PC-3 (cell line): Measurements from ENCODE around the gene PYROXD2. TPM values are rescaled to one million over a fixed set of nuclear protein-coding genes. Genes with fewer than 3 reads are reported as not detected.

Experiments used
- ATAC-seq: fragments of 200-7000 bp; cut with Tn5 transposase; 2 replicates; pipeline ENCODE4 v1.9.1; 2020; ENCODE audit warnings: mild to moderate bottlenecking, moderate library complexity
- BruUV-seq: library from RNA; stranded (reverse); fragments of 400-500 nt; replicated peaks from 2 replicates; lab custom pipeline; 2021; lab: Mats Ljungman, UMichigan
- CTCF ChIA-PET: fragments of 300-600 bp; sonication (Branson Sonifier 250); formaldehyde crosslinking; loops from one replicate; lab custom pipeline; 2022; ENCODE audit warnings: antibody characterized with exemption; lab: Charles Lee
- POLR2A ChIA-PET: fragments of 300-600 bp; sonication (Branson Sonifier 250); formaldehyde crosslinking; loops from one replicate; lab custom pipeline; 2022; ENCODE audit warnings: antibody characterized with exemption; ENCODE audit not compliant: unreplicated experiment; lab: Charles Lee
- DNase-seq: peaks from one replicate; pipeline ENCODE4 v3.0.0-alpha.2; 2015
- H2AFZ ChIP-seq: fragments of 300-600 bp; sonication (generic); 2 replicates; pipeline ENCODE4 v1.6.0; 2016; ENCODE audit warnings: antibody characterized with exemption, low read length
- H3F3A ChIP-seq: fragments of 300-600 bp; sonication (generic); one replicate; pipeline ENCODE4 v1.6.0; 2017; ENCODE audit warnings: antibody characterized with exemption, low read length, control low read depth, mild to moderate bottlenecking; ENCODE audit not compliant: unreplicated experiment
- H3K27ac ChIP-seq: fragments of 300-600 bp; sonication (generic); 2 replicates; pipeline ENCODE4 v1.5.1; 2016; ENCODE audit warnings: mild to moderate bottlenecking, low read length
- H3K27me3 ChIP-seq: fragments of 300-600 bp; sonication (generic); 2 replicates; pipeline ENCODE4 v1.6.1; 2016; ENCODE audit warnings: low read length, mixed read lengths
- H3K36me3 ChIP-seq: fragments of 300-600 bp; sonication (generic); 2 replicates; pipeline ENCODE4 v1.6.1; 2016; ENCODE audit warnings: low read depth, mixed run types, low read length, mixed read lengths
- H3K4me1 ChIP-seq: fragments of 300-600 bp; sonication (generic); 2 replicates; pipeline ENCODE4 v1.5.1; 2016; ENCODE audit warnings: low read length; ENCODE audit not compliant: insufficient read depth
- H3K4me2 ChIP-seq: fragments of 300-600 bp; sonication (generic); 2 replicates; pipeline ENCODE4 v1.6.0; 2016; ENCODE audit warnings: low read length
- H3K4me3 ChIP-seq: fragments of 300-600 bp; sonication (generic); 2 replicates; pipeline ENCODE4 v1.5.1; 2016; ENCODE audit warnings: mild to moderate bottlenecking, low read length, mixed read lengths
- H3K79me2 ChIP-seq: fragments of 300-600 bp; sonication (generic); 2 replicates; pipeline ENCODE4 v1.6.1; 2017; ENCODE audit warnings: low read length, mixed read lengths
- H3K9ac ChIP-seq: fragments of 300-600 bp; sonication (generic); 2 replicates; pipeline ENCODE4 v1.6.0; 2016; ENCODE audit warnings: mild to moderate bottlenecking, low read length
- H3K9me2 ChIP-seq: fragments of 300-600 bp; sonication (generic); replicated peaks from 2 replicates; pipeline ENCODE4 v1.6.1; 2016; ENCODE audit warnings: mixed run types, low read length, mixed read lengths
- H3K9me3 ChIP-seq: fragments of 300-600 bp; sonication (generic); 2 replicates; pipeline ENCODE4 v1.6.1; 2016; ENCODE audit warnings: low read length, mixed read lengths
- H4K20me1 ChIP-seq: fragments of 300-600 bp; sonication (generic); 2 replicates; pipeline ENCODE4 v1.6.1; 2016; ENCODE audit warnings: low read length, mixed read lengths
- EZH2 ChIP-seq: fragments of 300-600 bp; sonication (generic); IDR thresholded peaks from one replicate; pipeline ENCODE4 v1.6.1; 2017; ENCODE audit warnings: antibody characterized with exemption, mild to moderate bottlenecking, low read length; ENCODE audit not compliant: unreplicated experiment
- EZH2phosphoT487 ChIP-seq: fragments of 300-600 bp; sonication (generic); IDR thresholded peaks from 2 replicates; pipeline ENCODE4 v1.6.1; 2018; ENCODE audit warnings: mild to moderate bottlenecking, antibody characterized with exemption, low read length, borderline replicate concordance
- intact Hi-C: fragments of 100-400 bp; cut with micrococcal nuclease; formaldehyde crosslinking; loops from 2 replicates; pipeline ENCODE4 v1.9.0; 2023
- total RNA-seq: library from RNA; depleted of rRNA; stranded (reverse); fragments of >200 nt; gene quantifications from 2 replicates; pipeline ENCODE4 v1.2.3, GENCODE V29; 2014
- TF ChIP-seq, protein P1 (sequence below): fragments of 300-600 bp; sonication (generic); conservative IDR thresholded peaks from 2 replicates; pipeline ENCODE4 v1.5.1; 2017; ENCODE audit warnings: antibody characterized with exemption, low read depth, mild to moderate bottlenecking, low read length

The PYROXD2 gene
- total RNA-seq, 1 experiment from 2014 or later: 3.1 TPM

DNA sequence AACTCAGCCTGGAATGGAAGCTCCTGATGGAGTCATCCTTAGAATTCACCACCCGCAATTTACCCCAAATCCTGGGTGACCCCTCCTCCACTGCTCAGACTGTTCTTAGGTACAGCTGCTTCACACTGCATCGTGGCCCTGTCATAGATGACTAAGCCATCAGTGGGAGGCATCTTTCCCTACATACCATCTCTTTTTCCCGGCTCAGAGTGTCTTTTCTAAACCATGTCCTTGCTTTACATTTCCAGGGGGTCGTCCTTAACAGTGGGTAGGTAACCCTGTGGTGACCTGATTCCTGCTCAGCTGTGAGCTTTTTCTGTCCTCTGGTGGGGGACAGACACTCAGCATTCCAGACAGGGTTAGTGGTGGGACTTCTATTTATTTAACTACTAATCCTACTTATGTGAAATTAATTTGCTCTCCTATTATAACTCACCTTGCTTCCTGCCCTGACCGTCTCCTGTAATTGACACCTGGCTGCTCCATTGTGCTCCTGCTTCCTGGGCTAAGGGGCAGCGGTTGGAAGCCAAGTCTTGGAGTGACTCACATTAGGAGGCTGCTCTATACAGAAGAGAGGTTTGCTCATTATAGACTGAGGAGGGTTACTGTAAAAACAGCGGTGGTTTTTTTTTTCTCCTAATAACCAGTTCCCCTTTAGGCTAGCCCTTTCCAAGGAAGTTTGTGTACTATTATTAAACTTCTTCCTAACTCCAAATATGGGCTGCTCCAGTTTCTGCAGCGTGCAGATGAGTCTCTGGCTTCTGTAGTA lies 40.6 kb downstream of the PYROXD2 start:
- peak overlapping the region; percentile 53; the same call in 1 of the 2 replicates for H3K4me3 ChIP-seq
- DNase-seq (peak; percentile 78), ATAC-seq (peak; percentile 98)
- H3K27me3 ChIP-seq: no peaks in the 10 kb centered on the region
- H3K79me2 ChIP-seq: no peaks in the 10 kb centered on the region
- peak overlapping the region; percentile 67 for H2AFZ ChIP-seq
- no peaks in the 10 kb centered on the region for H3K9me3 ChIP-seq
- peak overlapping the region; percentile 95 for H3K27ac ChIP-seq
- CTCF ChIA-PET: no interaction called here
- H3K9me2 ChIP-seq: no peaks in the 10 kb centered on the region
- H3K4me2 ChIP-seq: peak overlapping the region; percentile 82
- H3K9ac ChIP-seq: peak overlapping the region; percentile 52; the same call in 1 of the 2 replicates
- no peaks in the 10 kb centered on the region for H3K36me3 ChIP-seq
- H3K4me1 ChIP-seq: peaks cover 30% of the 10 kb centered on the region
- no peaks in the 10 kb centered on the region for H4K20me1 ChIP-seq
- H3F3A ChIP-seq: peaks cover 7% of the 10 kb centered on the region
- TF ChIP-seq, protein P1, sequence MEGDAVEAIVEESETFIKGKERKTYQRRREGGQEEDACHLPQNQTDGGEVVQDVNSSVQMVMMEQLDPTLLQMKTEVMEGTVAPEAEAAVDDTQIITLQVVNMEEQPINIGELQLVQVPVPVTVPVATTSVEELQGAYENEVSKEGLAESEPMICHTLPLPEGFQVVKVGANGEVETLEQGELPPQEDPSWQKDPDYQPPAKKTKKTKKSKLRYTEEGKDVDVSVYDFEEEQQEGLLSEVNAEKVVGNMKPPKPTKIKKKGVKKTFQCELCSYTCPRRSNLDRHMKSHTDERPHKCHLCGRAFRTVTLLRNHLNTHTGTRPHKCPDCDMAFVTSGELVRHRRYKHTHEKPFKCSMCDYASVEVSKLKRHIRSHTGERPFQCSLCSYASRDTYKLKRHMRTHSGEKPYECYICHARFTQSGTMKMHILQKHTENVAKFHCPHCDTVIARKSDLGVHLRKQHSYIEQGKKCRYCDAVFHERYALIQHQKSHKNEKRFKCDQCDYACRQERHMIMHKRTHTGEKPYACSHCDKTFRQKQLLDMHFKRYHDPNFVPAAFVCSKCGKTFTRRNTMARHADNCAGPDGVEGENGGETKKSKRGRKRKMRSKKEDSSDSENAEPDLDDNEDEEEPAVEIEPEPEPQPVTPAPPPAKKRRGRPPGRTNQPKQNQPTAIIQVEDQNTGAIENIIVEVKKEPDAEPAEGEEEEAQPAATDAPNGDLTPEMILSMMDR: no peak
- TF ChIP-seq EZH2phosphoT487 (no peak), EZH2 (no peak)
- POLR2A ChIA-PET: interaction anchor here (0.6 kb wide), 1 partner anchor 65 kb away, joined by 3 read pairs; no protein-coding TSS in a partner anchor
- no TSS peak for BruUV-seq
- intact Hi-C loops: no loop called here

- Histone ChIP-seq H2AFZ (peak overlapping the region; percentile 67; the same call in 1 of the 2 replicates), H3K27ac (peak overlapping the region; percentile 95), H3K27me3 (no peaks in the 10 kb centered on the region), H3K9ac (no peak overlapping the region), H3K4me3 (no peak overlapping the region), H3K4me1 (peaks cover 30% of the 10 kb centered on the region), H3K36me3 (no peaks in the 10 kb centered on the region), H3K9me2 (no peaks in the 10 kb centered on the region), H4K20me1 (no peaks in the 10 kb centered on the region), H3K4me2 (peak overlapping the region; percentile 82), H3K79me2 (no peaks in the 10 kb centered on the region), H3F3A (peaks cover 7% of the 10 kb centered on the region), H3K9me3 (no peaks in the 10 kb centered on the region)
- CTCF ChIA-PET: no interaction called here
- POLR2A ChIA-PET: no interaction called here
- intact Hi-C loops: no loop called here
- TF ChIP-seq EZH2 (no peak), EZH2phosphoT487 (no peak)
- TF ChIP-seq, protein P1: no peak
- no TSS peak for BruUV-seq
- DNase-seq (no peak), ATAC-seq (no peak)
Measured at GRCh38 chr10:98373260-98374040, 41.5 kb downstream of the PYROXD2 start.
